Measurements from ENCODE around the gene TRIM2.
"Not testable (repeated sequence)": the region's sequence is repeated elsewhere in the genome, so short reads cannot be mapped to it uniquely, and the experiment has no call there.

TRIM2 gene

GRCh38 chr4:153191795-153192363 lies 12.4 kb upstream of the TRIM2 start:
- DNase-seq: no peak

GRCh38 chr4:153197301-153197700 lies 6.9 kb upstream of the TRIM2 start:
- no peak for DNase-seq

GRCh38 chr4:153198719-153199118 lies 5.5 kb upstream of the TRIM2 start:
- no peak for DNase-seq

GRCh38 chr4:153203746-153204145 lies 497 bp upstream of the TRIM2 start:
- not testable (repeated sequence) for DNase-seq

GRCh38 chr4:153204728-153205648 lies 745 bp downstream of the TRIM2 start:
- DNase-seq: no peak

GRCh38 chr4:153205757-153206156 lies 1.5 kb downstream of the TRIM2 start:
- no peak for DNase-seq

- DNase-seq: no peak
Measured at GRCh38 chr4:153206534-153206933, 2.3 kb downstream of the TRIM2 start.

GRCh38 chr4:153207027-153207426 lies 2.8 kb downstream of the TRIM2 start:
- no peak for DNase-seq

GRCh38 chr4:153207567-153207966 lies 3.3 kb downstream of the TRIM2 start:
- DNase-seq: no peak

- no peak for DNase-seq
Measured at GRCh38 chr4:153209410-153209809, 5.2 kb downstream of the TRIM2 start.

- DNase-seq: no peak
Measured at GRCh38 chr4:153210727-153211126, 6.5 kb downstream of the TRIM2 start.

GRCh38 chr4:153211986-153212728 lies 7.9 kb downstream of the TRIM2 start:
- DNase-seq: no peak

- DNase-seq: no peak
Measured at GRCh38 chr4:153212736-153213135, 8.5 kb downstream of the TRIM2 start.

GRCh38 chr4:153215921-153216320 lies 11.7 kb downstream of the TRIM2 start:
- no peak for DNase-seq

- DNase-seq: no peak
Measured at GRCh38 chr4:153216546-153216945, 12.3 kb downstream of the TRIM2 start.

- DNase-seq: no peak
Measured at GRCh38 chr4:153217440-153217839, 13.2 kb downstream of the TRIM2 start.

GRCh38 chr4:153218961-153219360 lies 14.7 kb downstream of the TRIM2 start:
- DNase-seq: no peak

- no peak for DNase-seq
Measured at GRCh38 chr4:153220682-153221395, 16.6 kb downstream of the TRIM2 start.

- DNase-seq: no peak
Measured at GRCh38 chr4:153221783-153222706, 17.8 kb downstream of the TRIM2 start.

- DNase-seq: no peak
Measured at GRCh38 chr4:153222707-153223426, 18.6 kb downstream of the TRIM2 start.

GRCh38 chr4:153223427-153223801 lies 19.2 kb downstream of the TRIM2 start:
- no peak for DNase-seq

Measured in activated CD4-positive, alpha-beta T cell treated with anti-CD3 and anti-CD28 coated beads for 1 hour (primary cell).